Activated naive CD4-positive, alpha-beta T cell treated with anti-CD3 and anti-CD28 coated beads, Interleukin-2, amount 50 U/mL, for 16 hours (primary cell): ENCODE results near the gene SBNO2.

Source experiments
- DNase-seq: peaks from one replicate; pipeline ENCODE4 v3.0.0-alpha.2; 2020

SBNO2 gene

DNA sequence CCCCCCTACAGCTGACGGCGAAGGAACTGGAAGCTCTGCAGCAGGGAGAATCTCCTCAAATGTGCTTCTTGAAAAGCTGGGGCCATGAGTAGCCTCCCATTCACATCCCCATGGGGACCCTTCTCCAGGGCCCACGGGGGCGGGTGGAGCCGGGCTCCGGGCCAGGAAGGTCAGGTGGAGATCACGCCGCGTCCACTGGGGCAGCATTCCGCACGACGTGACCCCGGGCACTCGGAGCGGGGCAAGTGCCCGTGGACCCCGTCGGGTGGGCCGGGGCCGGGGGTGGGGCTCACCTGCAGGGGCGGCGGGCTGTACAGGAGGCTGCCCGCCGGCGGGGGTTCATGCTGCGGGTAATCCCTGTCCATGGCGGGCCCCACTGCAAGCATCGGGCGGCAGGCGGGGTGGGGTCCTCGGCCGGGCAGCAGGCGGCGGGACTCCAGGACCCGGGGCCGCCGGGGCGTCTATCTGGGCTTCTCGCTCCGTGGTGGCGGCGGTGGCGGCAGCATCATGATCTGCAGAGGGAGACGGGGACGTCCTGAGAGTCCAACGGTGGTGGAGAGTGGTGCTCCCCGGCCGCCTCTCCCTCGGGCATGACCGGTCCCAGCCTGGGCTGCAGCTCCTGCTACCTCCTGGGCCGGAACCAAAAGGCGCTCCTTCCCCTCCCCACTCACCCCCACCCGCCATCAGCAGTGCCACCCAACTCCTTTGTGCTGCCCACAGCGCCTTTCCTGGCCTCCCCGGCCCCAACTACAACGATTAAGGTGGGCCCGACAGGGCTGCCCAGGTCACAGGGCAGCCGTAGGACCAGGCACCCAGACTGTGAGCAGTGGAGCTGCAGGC, 20.0 kb downstream of the SBNO2 start:
- DNase-seq, result no peak

DNA sequence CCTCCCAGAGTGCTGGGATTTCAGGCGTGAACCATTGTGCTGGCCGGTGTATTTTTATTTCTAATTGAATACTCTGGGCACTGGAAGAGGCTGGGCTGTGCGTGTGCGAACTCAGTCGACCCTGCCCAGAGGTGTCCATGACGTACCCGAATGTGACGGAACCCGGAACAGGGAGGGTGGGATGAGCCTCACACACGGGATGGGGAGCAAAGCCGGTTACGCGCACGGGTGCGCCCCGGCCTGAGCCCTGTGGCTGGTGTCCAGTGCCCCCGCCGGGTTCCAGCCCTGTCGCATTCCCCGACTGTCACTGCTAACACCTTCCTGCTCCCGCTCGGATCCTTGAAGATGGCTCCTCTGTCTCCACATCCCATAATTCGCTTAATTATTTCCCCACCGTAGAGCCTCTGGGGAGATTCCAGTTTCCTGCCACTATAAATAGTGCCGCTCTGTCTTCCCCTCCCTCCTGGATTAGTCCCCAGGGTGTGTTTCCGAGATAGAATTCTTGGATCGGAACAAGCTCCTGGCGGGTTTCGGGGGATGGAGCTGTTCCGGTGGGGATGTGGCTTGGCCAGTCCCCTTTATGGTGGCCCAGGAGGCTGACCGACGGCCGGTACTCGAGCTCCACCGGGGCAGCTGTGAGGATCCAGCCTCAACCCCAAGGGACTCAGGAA, 22.0 kb downstream of the SBNO2 start:
- DNase-seq, result no peak

DNA sequence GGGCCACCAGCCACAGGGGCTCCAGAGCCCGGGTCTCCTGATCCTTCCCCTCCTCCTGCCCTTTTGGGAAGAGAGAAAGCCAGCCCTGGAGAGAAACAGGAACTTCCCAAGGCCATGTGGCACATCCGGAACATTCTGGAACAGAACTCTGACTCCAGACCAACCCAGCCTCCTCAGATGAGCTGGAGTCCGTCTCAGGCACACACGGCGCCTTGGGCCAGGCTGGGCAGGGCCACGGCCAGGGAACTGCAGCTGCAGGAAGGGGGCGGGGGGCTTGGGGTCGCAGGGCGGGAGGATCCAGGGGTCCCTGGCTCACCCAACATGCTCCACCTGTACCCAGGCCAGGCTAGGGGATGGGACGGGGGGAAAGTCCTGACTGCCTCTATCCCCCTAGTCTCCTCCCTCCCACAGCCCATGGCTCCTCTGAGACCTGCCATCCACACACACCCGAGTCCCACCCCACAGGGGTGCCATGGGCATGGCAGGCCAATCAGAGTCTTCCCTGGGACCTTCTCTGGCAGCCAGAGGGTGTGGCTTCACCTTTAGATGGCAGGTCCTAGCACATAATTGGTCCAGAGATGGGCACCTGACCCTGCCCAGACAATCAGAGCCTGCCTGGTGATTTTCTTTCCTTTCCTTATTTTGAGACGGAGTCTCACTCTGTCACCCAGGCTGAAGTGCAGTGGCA, 22.9 kb downstream of the SBNO2 start:
- no peak for DNase-seq

DNA sequence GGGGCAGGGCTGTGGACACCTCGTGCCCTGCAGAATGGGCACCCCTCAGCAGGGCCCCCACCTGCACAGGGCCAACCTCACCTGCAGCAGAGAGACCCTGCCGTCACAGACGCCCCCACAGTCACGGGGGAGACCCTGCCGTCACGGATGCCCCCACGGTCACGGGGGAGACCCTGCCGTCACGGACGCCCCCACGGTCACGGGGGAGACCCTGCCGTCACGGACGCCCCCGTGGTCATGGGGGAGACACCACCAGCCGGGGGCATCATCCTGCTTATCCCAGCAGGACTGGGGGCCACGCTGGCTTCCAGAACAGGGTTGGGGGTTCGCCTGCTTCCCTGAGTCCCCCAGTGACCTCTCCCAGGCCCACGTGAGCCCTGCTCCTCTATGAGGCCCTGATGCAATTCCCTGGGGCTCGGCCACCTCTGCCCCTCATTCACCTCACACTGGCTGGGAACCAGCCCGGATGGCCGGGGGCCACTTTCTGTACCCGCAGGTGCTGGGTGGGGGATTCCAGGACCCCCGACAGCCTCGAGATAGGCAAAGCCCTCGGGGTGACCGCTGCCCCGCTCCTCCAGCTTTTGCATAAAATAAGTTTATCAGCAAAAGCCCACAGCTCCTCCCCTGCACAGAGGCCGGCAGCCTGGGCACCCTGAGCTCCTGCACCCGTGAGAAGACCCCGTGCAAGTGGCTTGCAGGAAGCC, 23.6 kb downstream of the SBNO2 start:
- DNase-seq, result no peak

DNA sequence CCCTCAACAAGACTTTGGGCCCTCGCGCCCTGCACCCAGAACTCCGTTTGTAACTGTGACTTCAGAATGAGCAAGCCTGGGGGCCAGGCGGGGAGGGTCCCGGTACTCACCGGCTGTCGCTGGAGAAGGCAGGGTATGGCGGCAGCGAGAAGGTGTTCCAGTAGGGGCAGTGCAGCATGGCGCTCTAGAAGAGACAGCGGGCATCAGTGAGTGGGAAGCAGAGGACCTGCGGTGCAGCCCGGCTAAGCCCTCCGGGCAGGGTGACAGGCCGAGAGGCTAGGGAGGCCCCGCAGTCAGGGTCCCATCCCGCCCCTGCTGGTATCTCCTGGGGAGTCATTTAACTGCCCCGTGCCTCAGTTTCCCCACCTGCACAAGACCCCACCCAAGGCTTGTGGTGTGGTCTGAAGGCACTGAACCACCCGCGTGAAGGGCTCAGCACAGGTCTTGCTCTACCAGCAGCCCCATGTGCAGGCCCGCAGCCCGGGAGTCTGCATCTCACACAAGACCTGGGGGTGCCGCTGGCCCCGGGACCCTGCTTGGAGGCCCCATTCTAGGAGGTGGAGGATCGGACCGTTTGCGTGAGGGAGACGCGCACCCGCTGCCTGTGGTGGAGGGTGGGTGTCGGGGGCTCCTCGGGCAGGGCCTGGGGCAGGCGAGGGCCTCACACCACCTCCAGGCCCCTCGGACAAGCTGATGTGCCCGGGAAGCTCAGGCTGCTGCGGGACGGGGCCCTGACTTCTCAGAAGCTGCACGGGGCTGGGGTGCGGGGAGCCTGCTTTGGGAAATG, 24.6 kb downstream of the SBNO2 start:
- no peak for DNase-seq

DNA sequence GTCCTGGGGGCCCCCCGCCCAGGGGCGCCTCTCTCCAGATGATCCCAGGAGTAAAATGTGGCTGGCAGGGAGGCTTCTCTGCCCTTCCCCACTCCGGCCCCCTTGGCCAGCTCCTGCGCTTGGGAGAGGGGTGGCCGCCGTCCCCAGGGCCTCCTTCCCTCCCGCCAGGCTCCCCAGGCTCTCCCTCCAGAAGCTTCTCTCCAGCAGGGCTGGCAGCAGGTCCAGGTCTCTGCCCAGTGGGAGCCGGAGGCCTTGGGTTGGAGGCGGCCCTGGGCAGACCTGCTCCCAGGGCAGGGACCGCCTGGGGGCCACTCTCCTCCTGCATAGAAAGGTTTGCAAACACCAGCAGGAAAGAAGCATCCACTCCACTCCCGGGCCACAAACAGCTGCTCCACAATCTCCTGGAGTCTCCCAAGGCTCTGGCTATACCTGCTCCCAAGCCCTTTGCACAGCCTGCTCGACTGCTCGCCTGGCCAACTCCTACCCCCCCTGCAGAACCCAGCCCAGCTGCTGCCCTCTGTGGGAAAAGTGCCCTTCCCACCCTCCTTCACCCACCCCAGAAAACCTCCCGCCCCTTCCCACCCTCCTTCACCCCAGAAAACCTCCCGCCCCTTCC, 26.0 kb downstream of the SBNO2 start:
- DNase-seq, result no peak

DNA sequence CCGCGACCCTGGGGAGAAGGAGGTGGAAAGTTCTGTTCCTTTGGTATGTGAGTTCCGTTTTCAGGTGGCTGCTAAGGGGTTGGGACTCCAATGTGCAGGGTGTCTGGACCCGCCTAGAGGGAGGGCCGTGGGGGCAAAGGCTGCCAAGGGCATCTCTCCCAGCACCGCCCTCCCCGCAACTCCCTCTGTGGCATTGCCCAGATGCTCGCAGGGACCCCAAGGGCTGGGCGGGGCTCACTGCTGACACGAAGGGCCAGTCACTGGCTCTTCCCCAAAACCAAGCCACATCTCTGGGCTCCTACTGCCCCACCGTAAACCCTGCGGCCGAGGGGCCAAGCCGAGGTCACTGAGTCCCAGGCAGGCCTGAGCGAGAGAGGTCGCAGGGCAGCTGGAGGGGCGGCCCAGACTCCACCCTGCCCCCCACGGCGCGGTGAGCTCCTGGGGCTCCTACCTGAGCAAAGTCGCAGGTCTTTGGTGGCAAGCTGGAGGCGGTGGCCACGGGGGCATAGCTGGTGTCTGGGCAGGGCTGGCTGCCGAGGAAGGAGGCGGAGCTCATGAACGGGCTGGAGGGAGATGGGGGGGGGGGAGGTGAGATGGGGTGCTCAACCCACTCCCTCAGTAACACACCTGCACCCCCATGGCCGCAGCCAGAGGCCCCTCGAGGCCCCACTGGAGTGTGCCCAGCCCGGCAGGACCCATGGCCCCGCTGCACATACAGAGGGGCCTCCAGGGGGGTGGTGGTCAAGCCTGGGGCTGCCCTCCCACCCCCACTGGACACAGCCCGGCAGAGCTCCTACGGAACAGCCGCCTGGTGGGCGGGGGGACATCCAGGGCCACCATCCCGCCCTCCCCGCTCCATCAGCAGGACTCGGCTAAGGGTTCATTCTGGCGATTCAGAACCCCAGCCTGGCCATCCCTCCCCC, 26.9 kb downstream of the SBNO2 start:
- DNase-seq, result no peak

DNA sequence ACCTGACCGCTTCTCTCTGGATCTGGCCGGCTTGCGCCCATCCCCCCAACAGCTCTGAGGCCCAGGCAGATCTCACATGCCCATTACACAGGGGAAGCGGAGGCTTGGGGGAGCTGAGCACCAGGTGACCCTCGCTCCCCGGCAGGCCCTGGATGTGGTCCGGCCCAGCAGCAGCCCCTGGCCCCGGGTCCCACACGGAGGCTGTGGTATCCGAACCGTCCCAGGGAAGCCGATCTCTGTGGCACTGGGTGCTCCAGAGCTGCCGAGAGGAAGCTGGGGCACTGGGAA, 27.7 kb downstream of the SBNO2 start:
- DNase-seq, result no peak

DNA sequence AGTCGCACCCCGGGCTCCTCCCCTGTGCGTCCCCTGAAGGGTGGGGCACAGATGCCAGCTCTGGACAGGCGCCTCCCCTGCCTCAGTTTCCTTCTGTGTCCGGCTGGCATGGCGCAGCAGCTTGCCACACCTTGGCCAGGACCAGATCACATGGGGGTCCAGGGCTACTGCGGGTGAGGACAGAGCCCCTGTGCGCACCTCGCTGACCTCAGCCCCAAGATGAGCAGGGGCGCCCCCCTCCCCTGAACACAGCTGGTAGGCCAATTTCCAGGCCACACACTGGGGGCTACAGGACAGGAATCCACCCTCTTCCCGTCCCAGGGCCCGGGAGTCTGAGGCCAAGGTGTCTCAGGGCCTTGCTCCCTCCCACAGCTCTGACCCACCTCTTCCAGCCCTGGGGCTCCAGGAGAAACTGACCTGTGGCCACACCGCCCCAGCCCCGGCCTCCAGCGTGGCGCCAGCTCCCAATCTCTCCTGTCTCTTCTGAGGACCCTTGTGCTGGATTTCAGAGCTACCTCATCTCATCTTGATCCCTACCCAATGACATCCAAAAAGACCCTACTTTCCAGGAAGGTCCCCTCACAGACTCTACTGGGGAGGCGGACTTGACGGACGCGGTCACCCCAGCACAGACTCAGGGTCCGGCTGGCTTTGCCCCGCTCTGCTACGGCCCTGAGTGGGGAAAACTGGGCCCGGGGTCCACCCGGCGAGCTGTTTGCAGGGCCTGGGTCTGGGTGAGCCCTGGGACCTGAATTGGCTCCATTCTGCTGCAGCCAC, 28.2 kb downstream of the SBNO2 start:
- DNase-seq, result no peak

DNA sequence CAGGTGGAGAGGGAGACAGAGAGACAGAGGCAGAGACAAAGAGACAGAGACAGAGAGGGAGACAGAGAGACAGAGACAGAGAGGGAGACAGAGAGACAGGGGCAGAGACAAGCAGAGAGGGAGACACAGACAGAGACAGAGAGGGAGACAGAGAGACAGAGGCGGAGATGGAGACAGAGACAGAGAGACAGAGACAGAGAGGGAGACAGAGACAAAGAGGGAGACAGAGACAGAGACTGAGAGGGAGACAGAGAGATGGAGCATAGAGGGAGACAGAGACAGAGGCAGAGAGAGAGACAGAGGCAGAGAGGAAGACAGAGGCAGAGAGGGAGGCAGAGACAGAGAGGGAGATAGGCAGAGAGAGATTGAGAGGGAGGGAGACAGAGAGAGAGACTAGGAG, 29.3 kb downstream of the SBNO2 start:
- no peak for DNase-seq

DNA sequence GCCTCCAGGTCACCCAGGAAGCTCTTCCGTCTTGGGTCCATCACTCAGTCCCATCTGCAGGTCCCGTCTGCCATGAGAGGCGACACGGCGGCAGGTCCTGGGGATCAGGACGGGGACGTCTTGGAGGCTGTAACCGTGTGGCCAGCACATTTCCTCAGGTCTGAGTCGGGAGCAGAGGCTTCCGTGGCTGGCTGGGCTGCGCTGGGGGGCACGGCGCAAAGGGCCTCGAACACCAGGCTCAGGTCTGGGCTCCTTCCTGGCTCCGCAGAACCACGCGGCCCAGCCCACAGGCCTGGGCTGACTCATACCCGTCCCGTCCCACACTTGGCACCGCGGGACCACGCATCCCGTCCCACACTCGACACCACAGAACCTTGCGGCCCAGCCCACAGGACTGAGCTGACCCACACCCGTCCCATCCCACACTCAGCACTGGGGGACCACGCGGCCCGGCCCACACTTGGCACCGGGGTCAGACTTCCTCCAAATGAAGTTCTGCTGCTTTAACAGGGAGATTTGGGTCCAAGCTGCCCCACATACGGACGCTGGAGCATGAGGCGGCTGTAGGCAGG, 30.2 kb downstream of the SBNO2 start:
- no peak for DNase-seq

DNA sequence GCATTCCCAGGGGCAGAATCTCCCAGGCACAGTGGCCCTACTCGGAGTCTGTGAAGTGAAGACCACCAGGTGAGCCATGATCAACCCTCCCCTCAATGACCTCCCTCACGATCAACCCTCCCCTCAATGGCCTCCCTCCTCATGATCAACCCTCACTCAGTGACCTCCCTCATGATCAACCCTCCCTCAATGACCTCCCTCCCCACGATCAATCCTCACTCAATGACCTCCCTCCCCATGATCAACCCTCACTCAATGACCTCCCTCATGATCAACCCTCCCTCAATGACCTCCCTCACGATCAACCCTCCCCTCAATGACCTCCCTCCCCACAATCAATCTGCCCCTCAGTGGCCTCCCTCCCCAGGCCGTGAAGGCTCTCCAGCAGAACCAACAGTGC, 32.1 kb downstream of the SBNO2 start:
- no peak for DNase-seq

DNA sequence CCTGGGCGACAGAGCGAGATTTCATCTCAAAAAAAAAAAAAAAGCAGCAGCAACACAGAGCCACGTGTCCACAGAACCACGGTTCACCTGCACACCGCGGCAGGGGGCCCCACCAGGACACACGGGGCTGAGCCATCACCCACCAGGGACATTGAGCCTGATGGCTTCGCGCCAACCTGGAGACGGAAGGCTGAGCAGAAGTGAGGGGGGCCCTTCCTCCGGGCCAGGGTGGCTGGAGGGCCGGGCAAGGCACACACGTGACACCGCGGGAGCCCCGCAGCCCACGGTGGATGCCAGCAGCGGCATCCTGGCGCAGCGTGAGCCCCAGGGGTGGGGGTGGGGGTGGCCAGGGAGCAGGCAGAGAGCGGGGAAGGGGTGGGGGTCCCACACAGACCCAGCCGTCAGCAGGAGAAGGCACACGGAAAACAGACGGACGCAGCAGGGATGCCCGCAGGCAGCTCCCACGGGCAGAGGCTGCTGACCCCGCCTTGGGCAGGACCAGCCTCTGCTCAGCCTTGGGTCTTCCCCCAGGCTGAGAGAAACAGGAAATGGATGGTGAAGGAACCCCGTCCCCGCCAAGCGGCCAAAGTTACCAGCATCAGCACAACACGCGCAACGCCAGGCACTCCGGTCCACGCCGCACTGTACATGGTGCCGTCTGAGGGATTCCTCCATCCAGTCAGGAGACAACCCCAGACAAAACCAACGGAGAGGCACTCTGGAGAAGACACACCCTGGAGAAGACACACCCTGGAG, 33.6 kb downstream of the SBNO2 start:
- DNase-seq, result no peak

DNA sequence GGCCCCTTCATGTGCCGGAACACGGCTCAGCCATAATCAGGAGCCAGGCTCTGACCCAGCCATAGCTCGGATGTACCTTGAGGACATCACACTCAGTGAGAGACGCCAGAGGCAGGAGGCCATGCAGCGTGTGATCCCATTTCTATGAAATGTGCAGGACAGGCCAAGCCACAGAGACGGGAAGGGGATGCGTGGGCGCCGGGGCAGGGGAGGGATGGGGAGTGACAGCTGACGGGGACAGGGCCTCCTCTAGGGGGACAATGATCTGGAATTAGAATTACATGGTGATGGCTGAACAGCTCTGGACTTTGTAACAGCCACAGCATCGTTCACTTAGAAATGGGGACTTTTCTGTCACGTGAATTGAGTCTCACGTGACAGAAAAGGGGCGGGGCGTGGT, 34.9 kb downstream of the SBNO2 start:
- DNase-seq, result no peak

DNA sequence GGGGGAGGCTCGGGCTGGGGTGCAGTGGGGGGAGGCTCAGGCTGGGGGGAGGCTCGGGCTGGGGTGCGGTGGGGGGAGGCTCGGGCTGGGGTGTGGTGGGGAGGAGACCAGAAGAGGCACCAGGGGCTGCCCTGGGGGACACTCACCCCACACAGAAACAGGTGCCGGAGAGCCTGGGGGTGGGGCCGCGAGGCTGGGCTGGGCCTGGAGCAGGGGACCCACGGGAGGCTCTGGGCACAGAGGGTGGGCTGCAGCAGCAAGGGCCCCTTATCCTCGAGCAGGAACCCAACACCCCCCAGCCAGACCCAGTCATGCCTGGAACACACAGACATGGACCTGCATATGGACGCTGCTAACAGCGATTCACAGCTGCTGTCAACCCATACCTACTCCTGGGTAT, 35.9 kb downstream of the SBNO2 start:
- DNase-seq, result no peak

DNA sequence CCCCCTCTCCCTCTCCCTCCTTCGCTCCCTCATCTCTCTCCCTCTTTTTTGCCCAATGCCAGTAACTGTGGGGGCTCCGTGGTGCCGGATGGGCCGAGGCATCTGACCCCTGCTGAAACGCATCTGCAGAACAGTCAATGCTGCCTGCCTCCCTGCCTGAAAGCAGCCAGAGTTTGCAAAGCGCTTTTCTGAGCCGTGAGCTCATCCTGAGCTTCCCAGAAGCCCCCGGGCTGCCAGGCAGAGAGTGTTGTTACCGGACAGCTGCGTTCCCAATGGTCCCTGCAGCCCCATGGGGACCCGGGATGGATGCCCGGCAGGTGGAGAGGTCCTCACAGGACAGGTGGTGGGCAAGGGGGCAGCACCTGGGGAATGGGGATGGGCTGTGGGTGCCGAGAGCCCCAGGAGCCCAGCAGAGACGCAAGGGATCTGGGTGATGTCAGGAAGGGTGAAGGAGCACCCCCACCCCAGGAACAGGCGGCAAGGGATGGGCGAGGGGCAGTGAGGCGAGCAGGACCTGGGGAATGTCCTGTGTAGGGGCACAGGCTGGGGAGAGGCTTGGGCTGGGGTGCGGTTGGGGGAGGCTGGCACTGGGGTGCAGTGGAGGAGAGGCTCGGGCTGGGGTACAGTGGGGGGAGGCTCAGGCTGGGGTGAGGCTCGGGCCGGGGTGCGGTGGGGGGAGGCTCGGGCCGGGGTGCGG, 37.3 kb downstream of the SBNO2 start:
- no peak for DNase-seq

DNA sequence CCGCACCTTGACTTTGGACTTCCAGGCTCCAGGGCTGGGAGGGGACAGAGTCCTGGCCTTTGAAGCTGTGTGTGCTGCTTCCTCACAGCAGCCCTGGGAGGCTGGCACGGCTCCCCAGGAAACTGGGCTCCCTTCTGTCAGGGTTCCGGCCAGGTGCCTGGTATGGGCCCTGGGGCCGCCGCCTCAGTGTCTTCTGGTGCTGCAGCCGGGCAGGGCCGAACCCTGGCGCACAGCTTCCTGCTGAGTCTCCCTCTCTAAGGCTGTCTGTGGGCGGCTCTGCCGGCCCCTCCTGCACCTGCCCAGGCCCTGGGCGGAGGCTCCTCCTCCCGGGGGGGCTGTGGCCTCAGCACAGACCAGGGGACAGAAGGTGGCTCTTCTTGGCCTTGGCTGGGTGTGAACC, 37.9 kb downstream of the SBNO2 start:
- no peak for DNase-seq

DNA sequence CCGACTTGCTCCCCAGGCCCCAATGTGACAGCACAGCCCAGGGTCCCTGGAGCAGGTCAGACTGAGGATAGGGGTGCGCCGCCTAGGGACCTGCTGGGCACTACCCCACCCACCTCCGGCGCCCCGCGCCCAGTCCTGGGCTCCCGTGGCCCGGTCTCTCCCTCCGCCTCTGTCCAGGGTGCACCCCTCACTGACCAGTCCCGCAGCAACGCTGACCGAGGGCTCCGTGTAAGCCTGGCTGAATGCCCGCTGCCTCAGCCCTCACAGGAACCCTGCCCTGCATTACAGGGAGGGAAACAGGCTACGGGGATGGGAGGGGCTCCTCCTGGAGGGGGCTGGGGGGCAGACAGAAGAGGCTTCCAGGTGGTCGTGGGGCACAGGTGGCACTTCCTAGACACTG, 38.6 kb downstream of the SBNO2 start:
- no peak for DNase-seq

DNA sequence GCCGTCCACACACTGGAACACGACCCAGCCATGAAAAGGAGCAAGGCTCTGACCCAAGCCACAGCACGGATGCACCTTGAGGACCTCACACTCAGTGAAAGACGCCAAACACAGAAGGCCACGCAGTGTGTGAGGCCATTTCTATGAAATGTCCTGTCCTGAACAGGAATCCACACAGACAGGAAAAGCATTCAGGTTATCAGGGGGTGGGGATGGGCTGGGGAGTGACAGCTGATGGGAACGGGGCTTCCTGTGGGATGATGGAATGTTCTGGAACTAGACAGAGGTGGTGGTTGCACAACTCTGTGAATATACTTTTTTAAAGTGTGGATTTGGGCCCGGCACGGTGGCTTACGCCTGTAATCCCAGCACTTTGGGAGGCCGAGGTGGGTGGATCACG, 39.6 kb downstream of the SBNO2 start:
- no peak for DNase-seq
